Activated naive CD8-positive, alpha-beta T cell treated with anti-CD3 and anti-CD28 coated beads, Interleukin-2, amount 50 U/mL, for 24 hours (primary cell): ENCODE data around the gene ZFP36L2.

Experiments
- ATAC-seq: fragments of 150-1000 bp; cut with Tn5 transposase; one replicate; pipeline ENCODE4 v1.10.0; 2021
- DNase-seq: peaks from one replicate; pipeline ENCODE4 v3.0.0; 2021
- H3K27ac Mint-ChIP-seq: one replicate; pipeline ENCODE4 v1.8.0; 2021; ENCODE audit warnings: mild to moderate bottlenecking, mixed read lengths
- H3K27me3 Mint-ChIP-seq: one replicate; pipeline ENCODE4 v1.8.0; 2021; ENCODE audit warnings: mixed read lengths
- H3K36me3 Mint-ChIP-seq: one replicate; pipeline ENCODE4 v1.8.0; 2021; ENCODE audit warnings: low read depth, mixed read lengths
- H3K4me1 Mint-ChIP-seq: one replicate; pipeline ENCODE4 v1.8.0; 2021; ENCODE audit warnings: mixed read lengths
- H3K4me3 Mint-ChIP-seq: one replicate; pipeline ENCODE4 v1.8.0; 2021; ENCODE audit warnings: mild to moderate bottlenecking, moderate library complexity, mixed read lengths
- H3K9me3 Mint-ChIP-seq: one replicate; pipeline ENCODE4 v1.8.0; 2021; ENCODE audit warnings: mixed read lengths

ZFP36L2 gene

GRCh38 chr2:43230951-43231827 lies 4.8 kb upstream of the ZFP36L2 start:
- Mint-ChIP-seq H3K36me3 (peaks cover 7% of the 10 kb centered on the region), H3K27me3 (no peaks in the 10 kb centered on the region), H3K4me1 (peaks cover 31% of the 10 kb centered on the region), H3K4me3 (no peak overlapping the region), H3K27ac (peak overlapping the region; percentile 15), H3K9me3 (no peaks in the 10 kb centered on the region)
- DNase-seq (no peak), ATAC-seq (no peak)

- Mint-ChIP-seq H3K27me3 (no peaks in the 10 kb centered on the region), H3K36me3 (peaks cover 7% of the 10 kb centered on the region), H3K27ac (no peak overlapping the region), H3K4me1 (peaks cover 31% of the 10 kb centered on the region), H3K4me3 (no peak overlapping the region), H3K9me3 (no peaks in the 10 kb centered on the region)
- ATAC-seq (no peak), DNase-seq (no peak)
Observed at GRCh38 chr2:43230351-43230885, 4.0 kb upstream of the ZFP36L2 start.

- peak overlapping the region; percentile 93 for H3K4me3 Mint-ChIP-seq
Observed at GRCh38 chr2:43228756-43229659, 2.6 kb upstream of the ZFP36L2 start.

GRCh38 chr2:43228321-43228751 lies 1.9 kb upstream of the ZFP36L2 start:
- Mint-ChIP-seq H3K27ac (peak overlapping the region; percentile 56), H3K4me1 (peaks cover 32% of the 10 kb centered on the region), H3K36me3 (peaks cover 20% of the 10 kb centered on the region), H3K27me3 (peaks cover 2% of the 10 kb centered on the region), H3K9me3 (no peaks in the 10 kb centered on the region), H3K4me3 (peak overlapping the region; percentile 93)
- no peak for DNase-seq
- ATAC-seq = no peak

More at GRCh38 chr2:43228756-43229659, 2.6 kb upstream of the ZFP36L2 start:
- DNase-seq (no peak), ATAC-seq (no peak)
- Mint-ChIP-seq H3K36me3 (peaks cover 14% of the 10 kb centered on the region), H3K27ac (peak overlapping the region; percentile 56), H3K9me3 (no peaks in the 10 kb centered on the region), H3K27me3 (peaks cover 2% of the 10 kb centered on the region), H3K4me1 (peaks cover 33% of the 10 kb centered on the region)

- Mint-ChIP-seq H3K36me3 (peaks cover 23% of the 10 kb centered on the region), H3K27me3 (peaks cover 2% of the 10 kb centered on the region), H3K9me3 (no peaks in the 10 kb centered on the region), H3K4me1 (peaks cover 29% of the 10 kb centered on the region), H3K4me3 (peak overlapping the region; percentile 93), H3K27ac (peak overlapping the region; percentile 56)
- DNase-seq = no peak
- no peak for ATAC-seq
Observed at GRCh38 chr2:43227830-43228281, 1.4 kb upstream of the ZFP36L2 start.

GRCh38 chr2:43226955-43227829 lies 786 bp upstream of the ZFP36L2 start:
- Mint-ChIP-seq H3K4me1 (peaks cover 35% of the 10 kb centered on the region), H3K27ac (peak overlapping the region; percentile 83), H3K27me3 (peaks cover 2% of the 10 kb centered on the region), H3K4me3 (peak overlapping the region; percentile 93), H3K36me3 (peaks cover 29% of the 10 kb centered on the region), H3K9me3 (no peaks in the 10 kb centered on the region)
- ATAC-seq = peak; percentile 15
- peak; percentile 75 for DNase-seq

GRCh38 chr2:43225788-43226557 lies 433 bp downstream of the ZFP36L2 start:
- ATAC-seq (peak; percentile 20), DNase-seq (peak; percentile 83)
- peaks cover 35% of the 10 kb centered on the region for H3K36me3 Mint-ChIP-seq
- H3K27me3 Mint-ChIP-seq = peaks cover 2% of the 10 kb centered on the region
- H3K4me1 Mint-ChIP-seq = peaks cover 47% of the 10 kb centered on the region
- peak overlapping the region; percentile 93 for H3K4me3 Mint-ChIP-seq
- peak overlapping the region; percentile 92 for H3K27ac Mint-ChIP-seq
- no peaks in the 10 kb centered on the region for H3K9me3 Mint-ChIP-seq

GRCh38 chr2:43225093-43225787 lies 1.2 kb downstream of the ZFP36L2 start:
- Mint-ChIP-seq H3K4me1 (peaks cover 54% of the 10 kb centered on the region), H3K27ac (peak overlapping the region; percentile 92), H3K4me3 (peak overlapping the region; percentile 93), H3K36me3 (peaks cover 31% of the 10 kb centered on the region), H3K27me3 (peaks cover 2% of the 10 kb centered on the region), H3K9me3 (no peaks in the 10 kb centered on the region)
- ATAC-seq (no peak), DNase-seq (peak; percentile 71)

- no peaks in the 10 kb centered on the region for H3K9me3 Mint-ChIP-seq
- DNase-seq = peak; percentile 60
- peaks cover 59% of the 10 kb centered on the region for H3K4me1 Mint-ChIP-seq
- peak overlapping the region; percentile 93 for H3K4me3 Mint-ChIP-seq
- no peak for ATAC-seq
- peak overlapping the region; percentile 98 for H3K27ac Mint-ChIP-seq
- peaks cover 30% of the 10 kb centered on the region for H3K36me3 Mint-ChIP-seq
- peaks cover 2% of the 10 kb centered on the region for H3K27me3 Mint-ChIP-seq
Observed at GRCh38 chr2:43224571-43225092, 1.8 kb downstream of the ZFP36L2 start.

GRCh38 chr2:43224131-43224570 lies 2.3 kb downstream of the ZFP36L2 start:
- DNase-seq (peak; percentile 79), ATAC-seq (no peak)
- Mint-ChIP-seq H3K36me3 (peaks cover 28% of the 10 kb centered on the region), H3K9me3 (no peaks in the 10 kb centered on the region), H3K4me1 (peaks cover 58% of the 10 kb centered on the region), H3K4me3 (peak overlapping the region; percentile 93), H3K27ac (peak overlapping the region; percentile 98), H3K27me3 (peaks cover 2% of the 10 kb centered on the region)

- DNase-seq (no peak), ATAC-seq (no peak)
- Mint-ChIP-seq H3K27me3 (peaks cover 2% of the 10 kb centered on the region), H3K36me3 (peaks cover 28% of the 10 kb centered on the region), H3K27ac (peak overlapping the region; percentile 98), H3K4me3 (peak overlapping the region; percentile 93), H3K9me3 (no peaks in the 10 kb centered on the region), H3K4me1 (peaks cover 58% of the 10 kb centered on the region)
Observed at GRCh38 chr2:43223521-43224001, 2.8 kb downstream of the ZFP36L2 start.
